ENCODE measurements around the gene SLIT3.

The SLIT3 gene

DNA sequence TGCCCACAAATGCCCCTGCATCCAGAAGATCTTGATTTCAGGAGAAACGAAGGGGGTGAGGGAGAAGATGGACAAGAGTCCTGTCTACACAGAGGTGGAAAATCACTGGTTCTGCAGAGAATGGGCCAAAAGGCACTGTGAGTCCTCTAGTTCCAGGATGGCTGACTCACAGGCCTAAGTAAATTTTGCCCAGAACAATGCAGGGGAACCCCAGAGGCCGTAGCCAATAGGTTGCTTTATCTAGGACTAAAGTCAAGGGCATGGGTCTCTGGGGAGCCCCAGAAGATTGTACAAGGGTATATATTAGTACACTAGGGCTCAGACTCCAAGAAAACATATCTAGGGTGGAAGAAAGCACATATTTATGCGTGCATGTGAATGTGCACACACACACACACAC lies 98.0 kb downstream of the SLIT3 start:
- Histone ChIP-seq H2AFZ (ENCODE audit: low read depth, low read length) (no peak overlapping the region), H3K9me3 (ENCODE audit: insufficient read depth, low read length, severe bottlenecking) (peaks cover 3% of the 10 kb centered on the region), H3K9ac (ENCODE audit: low read depth, low read length) (no peak overlapping the region), H3K36me3 (ENCODE audit: insufficient read depth, low read length) (no peaks in the 10 kb centered on the region), H3K79me2 (ENCODE audit: insufficient read depth, low read length) (no peaks in the 10 kb centered on the region), H3K4me1 (ENCODE audit: insufficient read depth, low read length) (no peaks in the 10 kb centered on the region), H3K4me2 (ENCODE audit: insufficient read depth, low read length) (no peak overlapping the region), H3K27ac (ENCODE audit: low read length) (no peak overlapping the region), H4K20me1 (ENCODE audit: insufficient read depth, low read length) (no peaks in the 10 kb centered on the region), H3K4me3 (ENCODE audit: low read depth in 1 of 2, low read length in 2 of 2) (no peak overlapping the region), H3K27me3 (ENCODE audit: insufficient read depth, low read length, poor library complexity) (no peaks in the 10 kb centered on the region)
- ATAC-seq (ENCODE audit: insufficient read depth, low read depth) (no peak), DNase-seq (no peak)
- TF ChIP-seq, protein P1, sequence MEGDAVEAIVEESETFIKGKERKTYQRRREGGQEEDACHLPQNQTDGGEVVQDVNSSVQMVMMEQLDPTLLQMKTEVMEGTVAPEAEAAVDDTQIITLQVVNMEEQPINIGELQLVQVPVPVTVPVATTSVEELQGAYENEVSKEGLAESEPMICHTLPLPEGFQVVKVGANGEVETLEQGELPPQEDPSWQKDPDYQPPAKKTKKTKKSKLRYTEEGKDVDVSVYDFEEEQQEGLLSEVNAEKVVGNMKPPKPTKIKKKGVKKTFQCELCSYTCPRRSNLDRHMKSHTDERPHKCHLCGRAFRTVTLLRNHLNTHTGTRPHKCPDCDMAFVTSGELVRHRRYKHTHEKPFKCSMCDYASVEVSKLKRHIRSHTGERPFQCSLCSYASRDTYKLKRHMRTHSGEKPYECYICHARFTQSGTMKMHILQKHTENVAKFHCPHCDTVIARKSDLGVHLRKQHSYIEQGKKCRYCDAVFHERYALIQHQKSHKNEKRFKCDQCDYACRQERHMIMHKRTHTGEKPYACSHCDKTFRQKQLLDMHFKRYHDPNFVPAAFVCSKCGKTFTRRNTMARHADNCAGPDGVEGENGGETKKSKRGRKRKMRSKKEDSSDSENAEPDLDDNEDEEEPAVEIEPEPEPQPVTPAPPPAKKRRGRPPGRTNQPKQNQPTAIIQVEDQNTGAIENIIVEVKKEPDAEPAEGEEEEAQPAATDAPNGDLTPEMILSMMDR (IDR thresholded peaks at IDR 0.05; ENCODE audit: borderline replicate concordance, extremely low read depth, low read length, poor library complexity, severe bottlenecking), result no peak
- TF ChIP-seq EZH2 (IDR thresholded peaks at IDR 0.05; ENCODE audit: borderline replicate concordance, low read depth, low read length, severe bottlenecking), result no peak

DNA sequence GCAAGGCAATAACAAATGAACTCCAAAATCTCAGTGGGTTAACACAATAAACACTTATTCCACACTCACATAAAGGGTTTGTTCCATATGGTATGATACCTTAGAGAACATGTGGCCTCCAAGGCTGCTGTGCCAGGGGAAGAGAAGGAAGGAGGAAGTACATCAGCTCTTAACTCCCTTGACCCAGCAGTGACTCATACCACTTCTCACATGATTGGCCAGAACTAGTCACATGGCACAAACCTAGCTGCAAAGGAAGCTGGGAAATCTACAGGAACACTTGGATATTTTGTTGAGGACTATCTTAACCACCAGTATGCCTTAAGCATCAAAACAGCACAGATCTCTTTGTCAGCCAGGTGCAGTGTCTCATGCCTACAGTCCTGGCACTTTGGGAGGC lies 99.3 kb downstream of the SLIT3 start:
- H3K4me1 ChIP-seq (ENCODE audit: insufficient read depth, low read length), result no peaks in the 10 kb centered on the region
- H4K20me1 ChIP-seq (ENCODE audit: insufficient read depth, low read length), result no peaks in the 10 kb centered on the region
- H3K79me2 ChIP-seq (ENCODE audit: insufficient read depth, low read length), result no peaks in the 10 kb centered on the region
- H3K27me3 ChIP-seq (ENCODE audit: insufficient read depth, low read length, poor library complexity), result no peaks in the 10 kb centered on the region
- H3K4me2 ChIP-seq (ENCODE audit: insufficient read depth, low read length), result no peak overlapping the region
- H3K36me3 ChIP-seq (ENCODE audit: insufficient read depth, low read length), result no peaks in the 10 kb centered on the region
- ATAC-seq (ENCODE audit: insufficient read depth, low read depth) (no peak), DNase-seq (no peak)
- H3K4me3 ChIP-seq (ENCODE audit: low read depth in 1 of 2, low read length in 2 of 2), result no peak overlapping the region
- peaks cover 3% of the 10 kb centered on the region for H3K9me3 ChIP-seq (ENCODE audit: insufficient read depth, low read length, severe bottlenecking)
- no peak overlapping the region for H3K9ac ChIP-seq (ENCODE audit: low read depth, low read length)
- H3K27ac ChIP-seq (ENCODE audit: low read length), result no peak overlapping the region
- TF ChIP-seq EZH2 (IDR thresholded peaks at IDR 0.05; ENCODE audit: borderline replicate concordance, low read depth, low read length, severe bottlenecking), result no peak
- no peak overlapping the region for H2AFZ ChIP-seq (ENCODE audit: low read depth, low read length)

DNA sequence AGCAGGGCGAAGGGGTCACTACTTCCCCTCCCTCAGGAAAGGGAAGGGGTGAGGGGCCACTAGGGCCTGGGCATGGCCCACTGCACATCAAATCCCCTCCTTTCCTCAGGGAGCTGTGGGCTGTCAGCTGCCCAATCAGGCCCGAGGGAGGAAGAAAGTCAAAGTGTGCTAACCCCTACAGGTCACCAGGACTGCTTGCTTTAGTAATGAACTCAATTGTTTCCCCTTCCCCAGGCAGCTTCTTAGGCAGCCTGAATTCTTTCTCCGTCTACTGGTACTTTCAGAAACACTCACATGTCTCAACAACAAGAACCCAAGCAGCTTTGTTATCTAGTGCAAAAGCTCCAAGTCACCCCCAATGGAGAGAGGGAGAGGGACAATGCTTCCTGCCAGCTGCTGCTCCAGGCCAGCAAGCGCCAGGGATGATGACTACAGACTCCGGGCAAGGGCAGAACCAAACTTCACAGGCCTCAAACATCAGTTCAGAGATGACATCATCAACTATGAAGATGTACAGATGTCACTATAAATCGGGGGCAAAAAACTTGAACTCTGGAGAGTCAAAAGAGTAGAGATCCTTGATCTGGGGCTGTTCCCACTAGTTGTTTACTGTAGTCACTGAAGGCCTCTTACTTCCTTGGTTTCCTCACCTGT lies 100.7 kb downstream of the SLIT3 start:
- H3K79me2 ChIP-seq (ENCODE audit: insufficient read depth, low read length), result no peaks in the 10 kb centered on the region

DNA sequence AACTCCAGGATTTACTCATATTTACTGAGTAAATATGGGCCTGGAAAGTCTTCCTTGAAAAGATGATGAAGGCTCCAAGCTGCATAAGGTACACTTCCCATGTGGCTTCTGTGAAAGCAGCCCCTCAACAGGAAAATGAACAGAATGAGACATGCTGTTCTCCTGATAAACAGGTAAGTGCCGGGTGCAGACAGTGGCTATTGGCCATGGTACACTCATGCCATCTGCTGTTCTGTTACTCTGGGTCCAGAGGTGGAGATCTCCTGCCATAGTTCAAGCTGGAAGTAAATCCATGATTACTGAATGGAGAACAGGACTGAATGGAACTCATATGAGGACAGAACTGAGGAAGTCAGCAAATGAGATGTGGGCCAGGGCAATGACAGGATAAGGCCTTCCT lies 103.6 kb downstream of the SLIT3 start:
- no peak for DNase-seq

More for the DNA sequence above, 100.7 kb downstream of the SLIT3 start:
- H3K4me1 ChIP-seq (ENCODE audit: insufficient read depth, low read length), result no peaks in the 10 kb centered on the region
- DNase-seq, result no peak
- no peak overlapping the region for H2AFZ ChIP-seq (ENCODE audit: low read depth, low read length)
- no peak overlapping the region for H3K4me2 ChIP-seq (ENCODE audit: insufficient read depth, low read length)
- ATAC-seq (ENCODE audit: insufficient read depth, low read depth), result no peak
- no peak overlapping the region for H3K27ac ChIP-seq (ENCODE audit: low read length)
- no peaks in the 10 kb centered on the region for H3K36me3 ChIP-seq (ENCODE audit: insufficient read depth, low read length)
- H3K9me3 ChIP-seq (ENCODE audit: insufficient read depth, low read length, severe bottlenecking), result peaks cover 3% of the 10 kb centered on the region
- H3K9ac ChIP-seq (ENCODE audit: low read depth, low read length), result no peak overlapping the region
- H4K20me1 ChIP-seq (ENCODE audit: insufficient read depth, low read length), result no peaks in the 10 kb centered on the region
- H3K27me3 ChIP-seq (ENCODE audit: insufficient read depth, low read length, poor library complexity), result no peaks in the 10 kb centered on the region
- no peak for TF ChIP-seq EZH2 (IDR thresholded peaks at IDR 0.05; ENCODE audit: borderline replicate concordance, low read depth, low read length, severe bottlenecking)
- TF ChIP-seq, protein P1 (IDR thresholded peaks at IDR 0.05; ENCODE audit: borderline replicate concordance, extremely low read depth, low read length, poor library complexity, severe bottlenecking), result no peak
- no peak overlapping the region for H3K4me3 ChIP-seq (ENCODE audit: low read depth in 1 of 2, low read length in 2 of 2)

More for the DNA sequence above, 103.6 kb downstream of the SLIT3 start:
- Histone ChIP-seq H3K27ac (ENCODE audit: low read length) (no peak overlapping the region), H3K36me3 (ENCODE audit: insufficient read depth, low read length) (no peaks in the 10 kb centered on the region), H3K4me1 (ENCODE audit: insufficient read depth, low read length) (no peaks in the 10 kb centered on the region), H3K4me3 (ENCODE audit: low read depth in 1 of 2, low read length in 2 of 2) (no peak overlapping the region), H4K20me1 (ENCODE audit: insufficient read depth, low read length) (no peaks in the 10 kb centered on the region), H2AFZ (ENCODE audit: low read depth, low read length) (no peak overlapping the region), H3K79me2 (ENCODE audit: insufficient read depth, low read length) (no peaks in the 10 kb centered on the region), H3K4me2 (ENCODE audit: insufficient read depth, low read length) (no peak overlapping the region), H3K9me3 (ENCODE audit: insufficient read depth, low read length, severe bottlenecking) (peaks cover 3% of the 10 kb centered on the region), H3K9ac (ENCODE audit: low read depth, low read length) (no peak overlapping the region), H3K27me3 (ENCODE audit: insufficient read depth, low read length, poor library complexity) (no peaks in the 10 kb centered on the region)
- TF ChIP-seq EZH2 (IDR thresholded peaks at IDR 0.05; ENCODE audit: borderline replicate concordance, low read depth, low read length, severe bottlenecking), result no peak
- TF ChIP-seq, protein P1 (IDR thresholded peaks at IDR 0.05; ENCODE audit: borderline replicate concordance, extremely low read depth, low read length, poor library complexity, severe bottlenecking), result no peak
- ATAC-seq (ENCODE audit: insufficient read depth, low read depth), result no peak

Measured in DND-41 (cell line).